H9 (cell line): ENCODE results near the gene PWWP2B. TPM values are rescaled to one million over a fixed set of nuclear protein-coding genes. Genes with fewer than 3 reads are reported as not detected.

Experiments used
- DNase-seq: peaks from one replicate; pipeline ENCODE4 v3.0.0-alpha.2; 2017
- H2AFZ ChIP-seq: one replicate; pipeline ENCODE4 v1.6.1; 2013; ENCODE audit warnings: mild to moderate bottlenecking, low read length, control low read depth, moderate library complexity
- H2AK5ac ChIP-seq: 2 replicates; pipeline ENCODE4 v1.6.1; 2013; ENCODE audit warnings: low read length, control low read depth, mixed read lengths; ENCODE audit not compliant: insufficient read length
- H2BK120ac ChIP-seq: one replicate; pipeline ENCODE4 v1.6.1; 2013; ENCODE audit warnings: low read depth, mild to moderate bottlenecking, low read length, control low read depth, inconsistent platforms; ENCODE audit not compliant: poor library complexity, severe bottlenecking
- H2BK12ac ChIP-seq: 2 replicates; pipeline ENCODE4 v1.6.1; 2013; ENCODE audit warnings: low read length, control low read depth, mixed read lengths, low read depth; ENCODE audit not compliant: insufficient read length
- H2BK15ac ChIP-seq: 2 replicates; pipeline ENCODE4 v1.6.1; 2013; ENCODE audit warnings: low read depth, low read length, control low read depth
- H2BK20ac ChIP-seq: one replicate; pipeline ENCODE4 v1.6.1; 2013; ENCODE audit warnings: low read depth, mild to moderate bottlenecking, low read length, control low read depth, inconsistent platforms; ENCODE audit not compliant: poor library complexity, severe bottlenecking
- H2BK5ac ChIP-seq: 2 replicates; pipeline ENCODE4 v1.6.1; 2013; ENCODE audit warnings: low read length, control low read depth, mixed read lengths; ENCODE audit not compliant: insufficient read length
- H3K14ac ChIP-seq: 2 replicates; pipeline ENCODE4 v1.6.1; 2013; ENCODE audit warnings: low read length, control low read depth; ENCODE audit not compliant: insufficient read depth
- H3K18ac ChIP-seq: 2 replicates; pipeline ENCODE4 v1.6.1; 2013; ENCODE audit warnings: low read depth, mild to moderate bottlenecking, mixed read lengths, low read length, control low read depth; ENCODE audit not compliant: insufficient read length
- H3K23ac ChIP-seq: 2 replicates; pipeline ENCODE4 v1.6.1; 2013; ENCODE audit warnings: low read length, control low read depth, mixed read lengths, low read depth; ENCODE audit not compliant: insufficient read length
- H3K23me2 ChIP-seq: 2 replicates; pipeline ENCODE4 v1.6.1; 2013; ENCODE audit warnings: low read depth, mild to moderate bottlenecking, mixed read lengths, low read length, control low read depth; ENCODE audit not compliant: insufficient read length, poor library complexity, severe bottlenecking
- H3K27ac ChIP-seq: 2 replicates; pipeline ENCODE4 v1.5.1; 2013; ENCODE audit warnings: low read length, control low read depth, mixed read lengths, low read depth; ENCODE audit not compliant: insufficient read length
- H3K27me3 ChIP-seq: 2 replicates; pipeline ENCODE4 v1.6.1; 2013; ENCODE audit warnings: low read length, control low read depth, inconsistent platforms; ENCODE audit not compliant: insufficient read depth
- H3K4ac ChIP-seq: 2 replicates; pipeline ENCODE4 v1.6.1; 2013; ENCODE audit warnings: low read depth, mild to moderate bottlenecking, control low read depth, inconsistent platforms, low read length, moderate library complexity
- H3K4me1 ChIP-seq: 2 replicates; pipeline ENCODE4 v1.6.1; 2013; ENCODE audit warnings: low read length, control low read depth, inconsistent platforms; ENCODE audit not compliant: insufficient read depth
- H3K4me2 ChIP-seq: 2 replicates; pipeline ENCODE4 v1.6.1; 2013; ENCODE audit warnings: low read length, control low read depth, mixed read lengths; ENCODE audit not compliant: insufficient read length, insufficient read depth
- H3K56ac ChIP-seq: 2 replicates; pipeline ENCODE4 v1.6.1; 2013; ENCODE audit warnings: low read depth, mild to moderate bottlenecking, mixed read lengths, low read length, control low read depth; ENCODE audit not compliant: insufficient read length
- H3K79me1 ChIP-seq: 2 replicates; pipeline ENCODE4 v1.6.1; 2013; ENCODE audit warnings: low read depth, mild to moderate bottlenecking, moderate library complexity, low read length, control low read depth, inconsistent platforms; ENCODE audit not compliant: insufficient read depth, poor library complexity, severe bottlenecking
- H3K79me2 ChIP-seq: 2 replicates; pipeline ENCODE4 v1.6.1; 2013; ENCODE audit warnings: low read length, control low read depth, inconsistent platforms; ENCODE audit not compliant: insufficient read depth
- H3K9ac ChIP-seq: 2 replicates; pipeline ENCODE4 v1.6.1; 2013; ENCODE audit warnings: low read length, control low read depth, mixed read lengths; ENCODE audit not compliant: insufficient read length; ENCODE audit errors: extremely low read depth
- H3K9me3 ChIP-seq: one replicate; pipeline ENCODE4 v1.6.1; 2013; ENCODE audit warnings: low read depth, low read length, inconsistent platforms; ENCODE audit not compliant: control insufficient read depth
- H3T11ph ChIP-seq: one replicate; pipeline ENCODE4 v1.6.1; 2013; ENCODE audit warnings: mild to moderate bottlenecking, low read length, control low read depth, inconsistent platforms
- H4K20me1 ChIP-seq: one replicate; pipeline ENCODE4 v1.6.1; 2013; ENCODE audit not compliant: control insufficient read depth, insufficient read length, insufficient read depth
- H4K5ac ChIP-seq: 2 replicates; pipeline ENCODE4 v1.6.1; 2013; ENCODE audit warnings: low read depth, mild to moderate bottlenecking, mixed read lengths, low read length, control low read depth; ENCODE audit not compliant: insufficient read length
- H4K8ac ChIP-seq: replicated peaks from 2 replicates; pipeline ENCODE4 v1.6.1; 2013; ENCODE audit warnings: low read length, control low read depth, mixed read lengths, low read depth; ENCODE audit not compliant: insufficient read length
- H4K91ac ChIP-seq: 2 replicates; pipeline ENCODE4 v1.6.1; 2013; ENCODE audit warnings: low read depth, mild to moderate bottlenecking, moderate library complexity, mixed read lengths, low read length, control low read depth; ENCODE audit not compliant: insufficient read length
- H3K27ac Mint-ChIP-seq, 3 experiments: 2 replicates in 2 of 3; 3 replicates in 1 of 3; pipeline ENCODE4 v1.8.0; 2020 to 2021; ENCODE audit warnings: mixed read lengths in 3 of 3, mild to moderate bottlenecking in 1 of 3, moderate library complexity in 1 of 3
- H3K27me3 Mint-ChIP-seq: 2 replicates; pipeline ENCODE4 v1.8.0; 2021; ENCODE audit warnings: low read depth, mild to moderate bottlenecking, moderate library complexity, mixed read lengths
- H3K36me3 Mint-ChIP-seq, 3 experiments: 2 replicates in 2 of 3; 3 replicates in 1 of 3; pipeline ENCODE4 v1.8.0; 2020 to 2021; ENCODE audit warnings: low read depth in 3 of 3, mixed read lengths in 3 of 3; ENCODE audit not compliant: insufficient read depth in 1 of 3
- H3K4me1 Mint-ChIP-seq, 2 experiments: 2 replicates each; pipeline ENCODE4 v1.8.0; 2020; ENCODE audit warnings: mixed read lengths in 2 of 2
- H3K4me3 Mint-ChIP-seq, 2 experiments: 2 replicates in 1 of 2; 3 replicates in 1 of 2; pipeline ENCODE4 v1.8.0; 2020 to 2021; ENCODE audit warnings: mild to moderate bottlenecking in 2 of 2, mixed read lengths in 2 of 2, moderate library complexity in 1 of 2
- H3K9me3 Mint-ChIP-seq, 2 experiments: 2 replicates in 1 of 2; 3 replicates in 1 of 2; pipeline ENCODE4 v1.8.0; 2020; ENCODE audit warnings: mild to moderate bottlenecking in 2 of 2, mixed read lengths in 2 of 2, moderate library complexity in 1 of 2
- WGBS: extraction: QIAGEN DNeasy Blood & Tissue Kit; methylation state at CpG from one replicate; pipeline ENCODE4 v1.1.7; 2013; ENCODE audit warnings: missing lambda C conversion rate, low lambda C conversion rate, mixed read lengths; ENCODE audit not compliant: insufficient read length; ENCODE audit errors: extremely low coverage; 5-methylcytosine and 5-hydroxymethylcytosine counted together
- total RNA-seq: library from RNA; stranded (reverse); gene quantifications from 2 replicates; pipeline ENCODE4 v1.2.1, GENCODE V29; 2021
- TF ChIP-seq, protein P1 (sequence below): fragments of 200-600 bp; sonication (generic); conservative IDR thresholded peaks from 3 replicates; pipeline ENCODE4 v1.8.0; 2021; ENCODE audit warnings: antibody characterized with exemption, mild to moderate bottlenecking

The PWWP2B gene
- total RNA-seq, 1 experiment from 2014 or later, result 10.0 TPM

DNA sequence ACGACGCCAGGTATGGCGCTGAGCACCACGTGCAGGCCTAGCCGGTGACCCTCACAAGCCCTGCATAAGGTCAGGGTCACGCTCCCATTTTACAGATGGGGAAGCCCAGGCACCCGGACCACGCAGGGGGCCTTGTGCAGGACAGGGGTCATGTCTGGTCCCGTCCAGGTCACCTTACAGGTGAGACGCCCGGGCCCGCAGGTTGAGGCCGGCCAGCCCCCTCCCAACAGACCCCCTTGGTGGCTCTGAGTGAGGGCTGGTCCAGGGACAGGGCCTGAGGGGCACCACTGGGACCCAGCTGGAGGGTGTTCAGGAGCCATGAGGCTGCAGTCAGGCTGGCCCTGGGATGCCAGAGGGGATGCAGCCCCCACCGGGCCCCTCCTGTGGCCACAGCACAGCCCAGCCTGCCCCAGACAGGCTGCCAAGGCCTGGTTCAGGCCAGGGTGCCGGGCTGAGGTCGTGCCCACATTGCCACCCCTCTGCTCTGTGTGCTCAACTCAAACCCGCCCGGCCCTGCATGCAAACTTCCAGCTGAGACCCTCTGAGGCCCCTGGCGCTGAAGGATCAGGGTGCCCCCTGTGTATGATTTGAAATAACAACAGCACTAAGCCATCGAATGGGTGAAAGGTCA lies 69.0 kb downstream of the PWWP2B start:
- Histone ChIP-seq H3T11ph (no peak overlapping the region), H3K4me2 (no peak overlapping the region), H3K18ac (no peak overlapping the region), H2AFZ (no peak overlapping the region), H3K4me1 (no peaks in the 10 kb centered on the region), H2BK20ac (no peak overlapping the region), H3K23me2 (no peaks in the 10 kb centered on the region), H4K91ac (no peak overlapping the region), H2AK5ac (no peak overlapping the region), H2BK5ac (no peak overlapping the region), H3K9me3 (no peaks in the 10 kb centered on the region), H2BK12ac (no peak overlapping the region), H3K79me1 (no peaks in the 10 kb centered on the region), H3K27me3 (no peaks in the 10 kb centered on the region), H3K27ac (no peak overlapping the region), H4K20me1 (no peaks in the 10 kb centered on the region), H2BK15ac (no peak overlapping the region), H3K79me2 (no peaks in the 10 kb centered on the region), H4K8ac (no peak overlapping the region), H3K9ac (no peak overlapping the region), H3K56ac (no peak overlapping the region), H3K4ac (no peak overlapping the region), H4K5ac (no peak overlapping the region), H3K23ac (no peak overlapping the region), H3K14ac (no peak overlapping the region), H2BK120ac (no peak overlapping the region)
- no peak for DNase-seq
- TF ChIP-seq, protein P1, sequence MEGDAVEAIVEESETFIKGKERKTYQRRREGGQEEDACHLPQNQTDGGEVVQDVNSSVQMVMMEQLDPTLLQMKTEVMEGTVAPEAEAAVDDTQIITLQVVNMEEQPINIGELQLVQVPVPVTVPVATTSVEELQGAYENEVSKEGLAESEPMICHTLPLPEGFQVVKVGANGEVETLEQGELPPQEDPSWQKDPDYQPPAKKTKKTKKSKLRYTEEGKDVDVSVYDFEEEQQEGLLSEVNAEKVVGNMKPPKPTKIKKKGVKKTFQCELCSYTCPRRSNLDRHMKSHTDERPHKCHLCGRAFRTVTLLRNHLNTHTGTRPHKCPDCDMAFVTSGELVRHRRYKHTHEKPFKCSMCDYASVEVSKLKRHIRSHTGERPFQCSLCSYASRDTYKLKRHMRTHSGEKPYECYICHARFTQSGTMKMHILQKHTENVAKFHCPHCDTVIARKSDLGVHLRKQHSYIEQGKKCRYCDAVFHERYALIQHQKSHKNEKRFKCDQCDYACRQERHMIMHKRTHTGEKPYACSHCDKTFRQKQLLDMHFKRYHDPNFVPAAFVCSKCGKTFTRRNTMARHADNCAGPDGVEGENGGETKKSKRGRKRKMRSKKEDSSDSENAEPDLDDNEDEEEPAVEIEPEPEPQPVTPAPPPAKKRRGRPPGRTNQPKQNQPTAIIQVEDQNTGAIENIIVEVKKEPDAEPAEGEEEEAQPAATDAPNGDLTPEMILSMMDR, result no peak
- H3K36me3 Mint-ChIP-seq, result peaks cover 0 to 1% (median 0%) of the 10 kb centered on the region in 3 experiments; a peak in 1 of 7 replicates
- H3K4me3 Mint-ChIP-seq, result no peak overlapping the region
- no peaks in the 10 kb centered on the region for H3K9me3 Mint-ChIP-seq
- H3K4me1 Mint-ChIP-seq, result peaks cover 3 to 18% of the 10 kb centered on the region in 2 experiments; a peak in 3 of 4 replicates
- H3K27ac Mint-ChIP-seq, result no peak overlapping the region
- peaks cover 3% of the 10 kb centered on the region; the same call in 1 of the 2 replicates for H3K27me3 Mint-ChIP-seq
- WGBS, result no CpG with 5 or more reads among the region's 20 CpGs
